ENCODE results near the gene LASP1. TPM values are rescaled to one million over a fixed set of nuclear protein-coding genes. Genes with fewer than 3 reads are reported as not detected.
"Not testable (repeated sequence)": the region's sequence is repeated elsewhere in the genome, so short reads cannot be mapped to it uniquely, and the experiment has no call there.

LASP1 gene
- total and polyA plus RNA-seq, 8 donors = 141 to 175 (median 156) TPM

- Histone ChIP-seq H3K9me3 (no peaks in the 10 kb centered on the region), H3K36me3 (no peaks in the 10 kb centered on the region), H3K27me3 (no peaks in the 10 kb centered on the region), H3K4me1 (no peaks in the 10 kb centered on the region), H3K4me3 (no peak overlapping the region), H3K27ac (no peak overlapping the region)
- ATAC-seq = no peak
- DNase-seq = no peak
- no peak for TF ChIP-seq CTCF (IDR thresholded peaks at IDR 0.05)
- intact Hi-C loops (cut with DNase I) = no loop called here
Measured at GRCh38 chr17:38939987-38940386, 70.1 kb downstream of the LASP1 start.

- ATAC-seq (no peak), DNase-seq (no peak)
- Histone ChIP-seq H3K4me3 (no peak overlapping the region), H3K4me1 (no peaks in the 10 kb centered on the region), H3K27ac (no peak overlapping the region), H3K9me3 (no peaks in the 10 kb centered on the region), H3K27me3 (no peaks in the 10 kb centered on the region), H3K36me3 (no peaks in the 10 kb centered on the region)
- no peak for TF ChIP-seq CTCF (IDR thresholded peaks at IDR 0.05)
- intact Hi-C loops (cut with DNase I) = no loop called here
Measured at GRCh38 chr17:38940404-38940803, 70.5 kb downstream of the LASP1 start.

- ATAC-seq (no peak), DNase-seq (no peak)
- H3K4me1 ChIP-seq = no peaks in the 10 kb centered on the region
- H3K27ac ChIP-seq = no peak overlapping the region
- H3K9me3 ChIP-seq = no peaks in the 10 kb centered on the region
- H3K4me3 ChIP-seq = no peak overlapping the region
- H3K36me3 ChIP-seq = no peaks in the 10 kb centered on the region
- intact Hi-C loops (cut with DNase I) = no loop called here
- H3K27me3 ChIP-seq = no peaks in the 10 kb centered on the region
- TF ChIP-seq CTCF (IDR thresholded peaks at IDR 0.05) = no peak
Measured at GRCh38 chr17:38942696-38943334, 73.0 kb downstream of the LASP1 start.

- DNase-seq = no peak
- Histone ChIP-seq H3K36me3 (no peaks in the 10 kb centered on the region), H3K27ac (no peak overlapping the region), H3K9me3 (no peaks in the 10 kb centered on the region), H3K4me1 (no peaks in the 10 kb centered on the region), H3K4me3 (no peak overlapping the region), H3K27me3 (no peaks in the 10 kb centered on the region)
- no peak for ATAC-seq
- no peak for TF ChIP-seq CTCF (IDR thresholded peaks at IDR 0.05)
- intact Hi-C loops (cut with DNase I) = no loop called here
Measured at GRCh38 chr17:38943607-38944006, 73.7 kb downstream of the LASP1 start.

GRCh38 chr17:38947189-38947588, 77.3 kb downstream of the LASP1 start:
- DNase-seq = no peak
- Histone ChIP-seq H3K36me3 (no peaks in the 10 kb centered on the region), H3K9me3 (no peaks in the 10 kb centered on the region), H3K4me3 (no peak overlapping the region), H3K27me3 (no peaks in the 10 kb centered on the region), H3K4me1 (no peaks in the 10 kb centered on the region), H3K27ac (no peak overlapping the region)
- no peak for ATAC-seq
- intact Hi-C loops (cut with DNase I) = no loop called here
- TF ChIP-seq CTCF (IDR thresholded peaks at IDR 0.05) = no peak

GRCh38 chr17:38953800-38954199, 83.9 kb downstream of the LASP1 start:
- DNase-seq; H3K27me3 ChIP-seq; H3K36me3 ChIP-seq; H3K4me1 ChIP-seq; H3K9me3 ChIP-seq; H3K4me3 ChIP-seq; H3K27ac ChIP-seq; ATAC-seq; intact Hi-C loops (cut with DNase I): not testable (repeated sequence)
